Measurements from ENCODE around the gene RADIL. TPM values are rescaled to one million over a fixed set of nuclear protein-coding genes. Genes with fewer than 3 reads are reported as not detected.

Gene RADIL
- total RNA-seq, 1 donor from 2014 or later, result 7.3 TPM

- peak; percentile 42 for DNase-seq
These were observed 90.9 kb downstream of the RADIL start for GRCh38 chr7:4792537-4793126.

DNA sequence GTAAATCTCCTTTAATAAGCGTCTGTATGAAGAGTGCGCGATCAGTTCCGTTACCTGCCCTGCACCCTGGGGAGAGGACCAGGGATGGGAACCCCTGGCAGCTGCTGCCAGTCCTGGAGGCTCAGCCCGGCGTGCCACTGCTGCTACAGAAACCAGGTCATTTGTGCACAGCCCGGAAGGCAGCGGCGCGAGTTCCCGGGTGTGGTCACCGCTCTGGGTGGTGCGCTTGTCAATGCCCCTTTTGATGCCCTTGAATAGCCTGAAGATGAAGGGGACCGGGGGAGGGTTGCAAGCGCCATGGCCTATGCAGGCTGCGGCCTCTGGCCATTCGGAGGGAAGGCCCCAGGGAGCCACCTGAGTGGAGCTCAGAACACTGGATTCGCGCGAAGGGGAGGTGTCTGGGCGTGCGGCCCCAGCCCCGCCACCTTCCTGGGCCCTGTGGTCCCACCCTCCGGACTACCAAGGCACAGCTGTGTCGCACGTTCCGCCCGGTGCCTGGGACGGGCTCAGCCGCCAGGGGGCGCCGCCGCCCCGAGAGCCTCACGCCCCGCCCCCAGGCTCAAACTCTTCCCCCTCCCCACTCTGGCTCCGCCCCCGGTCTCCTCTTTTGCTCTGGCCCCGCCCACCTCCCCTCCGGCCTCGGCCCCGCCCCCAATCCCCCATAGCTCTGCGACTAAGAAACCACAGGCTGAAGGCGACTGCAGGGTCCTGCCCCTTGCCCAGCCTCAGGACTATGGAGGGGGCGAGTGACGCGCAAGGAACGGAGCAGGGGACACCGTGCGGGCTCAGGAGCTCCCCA is 91.6 kb downstream of the RADIL start:
- peak; percentile 87 for DNase-seq

DNA sequence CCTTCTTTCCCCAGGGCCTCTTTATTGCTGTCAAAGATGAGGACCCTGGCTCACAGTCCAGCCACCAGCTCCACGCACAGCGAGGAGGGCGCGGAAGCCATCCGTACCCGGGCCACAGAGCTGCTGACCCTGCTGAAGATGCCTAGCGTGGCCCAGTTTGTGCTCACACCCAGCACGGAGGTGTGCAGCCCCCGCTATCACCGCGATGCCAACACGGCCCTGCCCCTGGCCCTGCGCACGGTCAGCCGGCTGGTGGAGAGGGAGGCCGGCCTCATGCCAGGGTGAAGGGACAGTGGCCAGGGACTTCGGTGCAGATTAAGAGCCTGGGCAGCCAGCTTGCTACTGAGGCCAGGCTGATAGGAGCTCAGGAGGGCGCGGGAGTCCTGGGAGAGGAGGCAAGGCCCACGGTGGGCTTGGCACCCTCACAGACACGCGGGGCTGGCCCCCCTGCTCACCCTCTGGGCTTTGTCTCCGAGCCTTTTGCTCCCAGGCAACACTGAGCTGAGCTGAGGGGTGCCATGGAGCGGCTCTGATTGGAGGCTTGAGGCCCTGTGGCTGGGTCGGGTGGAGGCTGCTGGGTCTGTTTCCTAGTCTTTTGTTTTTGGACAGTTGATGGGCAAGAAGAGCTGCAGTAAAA is 92.3 kb downstream of the RADIL start:
- no peak for DNase-seq

DNA sequence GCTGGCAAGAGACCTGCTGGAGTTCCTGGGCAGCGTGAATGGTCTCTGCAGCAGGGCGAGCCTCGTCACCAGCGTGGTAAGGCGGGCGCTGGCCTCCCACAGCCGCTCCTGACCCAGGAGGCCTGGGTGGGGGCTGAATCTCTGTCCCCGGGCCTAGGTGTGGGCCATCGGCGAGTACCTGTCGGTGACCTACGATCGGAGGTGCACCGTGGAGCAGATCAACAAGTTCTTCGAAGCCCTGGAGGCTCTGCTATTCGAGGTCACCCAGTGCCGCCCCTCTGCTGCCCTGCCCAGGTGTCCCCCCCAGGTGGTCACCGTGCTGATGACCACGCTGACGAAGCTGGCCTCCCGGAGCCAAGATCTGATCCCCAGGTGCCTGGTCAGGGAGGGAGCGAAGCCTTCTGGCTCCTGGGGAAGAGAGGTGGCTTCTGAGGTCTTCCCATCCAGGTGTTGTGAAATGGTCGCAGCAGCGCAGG is 93.0 kb downstream of the RADIL start:
- DNase-seq, result no peak

DNA sequence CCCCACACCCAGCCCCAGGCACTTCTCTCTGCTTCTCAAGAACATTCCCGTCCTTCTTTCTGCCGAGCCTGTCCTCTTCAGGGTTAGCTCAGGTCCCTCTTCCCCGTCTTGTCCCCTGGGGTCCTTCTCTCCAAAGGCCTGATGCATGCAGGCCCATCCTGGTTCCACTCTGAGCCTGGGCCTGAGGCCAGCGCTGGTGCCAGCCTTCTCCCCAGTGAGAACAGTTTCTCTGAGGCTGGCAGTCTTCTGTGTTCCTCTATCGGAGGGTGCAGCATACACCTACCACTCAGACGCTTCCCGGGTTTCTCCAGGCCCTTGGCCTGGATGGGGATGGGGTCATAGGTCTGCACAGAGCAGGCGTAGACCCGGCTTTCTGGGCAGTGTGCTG is 93.4 kb downstream of the RADIL start:
- no peak for DNase-seq

- no peak for DNase-seq
These were observed 94.1 kb downstream of the RADIL start for GRCh38 chr7:4789194-4790077.

DNA sequence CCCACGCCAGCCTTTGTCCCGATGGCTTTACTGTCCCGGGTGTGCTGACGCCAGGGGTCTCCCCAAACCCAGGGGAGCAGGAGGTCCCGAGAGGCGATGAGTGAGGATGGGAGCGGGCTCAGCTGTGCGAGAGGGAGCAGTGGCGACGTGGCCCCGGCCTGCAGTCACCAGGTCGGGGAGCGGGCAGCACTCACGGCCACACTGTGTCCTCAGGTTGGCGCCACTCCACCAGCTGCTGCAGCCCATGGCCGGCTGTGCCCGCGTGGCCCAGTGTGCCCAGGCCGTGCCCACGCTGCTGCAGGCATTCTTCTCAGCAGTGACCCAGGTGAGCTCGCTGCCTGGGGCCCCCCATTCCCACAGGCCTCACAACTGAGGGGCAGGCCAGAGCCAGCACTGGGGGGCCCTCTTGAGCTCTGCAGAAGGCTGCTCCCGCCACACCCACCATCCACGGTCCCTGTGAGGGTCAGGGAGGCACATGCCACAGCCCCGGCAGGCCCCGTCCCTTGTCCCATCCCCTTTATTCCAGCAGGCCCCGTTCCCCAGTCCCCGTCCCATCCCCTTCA is 94.8 kb downstream of the RADIL start:
- DNase-seq, result no peak

DNA sequence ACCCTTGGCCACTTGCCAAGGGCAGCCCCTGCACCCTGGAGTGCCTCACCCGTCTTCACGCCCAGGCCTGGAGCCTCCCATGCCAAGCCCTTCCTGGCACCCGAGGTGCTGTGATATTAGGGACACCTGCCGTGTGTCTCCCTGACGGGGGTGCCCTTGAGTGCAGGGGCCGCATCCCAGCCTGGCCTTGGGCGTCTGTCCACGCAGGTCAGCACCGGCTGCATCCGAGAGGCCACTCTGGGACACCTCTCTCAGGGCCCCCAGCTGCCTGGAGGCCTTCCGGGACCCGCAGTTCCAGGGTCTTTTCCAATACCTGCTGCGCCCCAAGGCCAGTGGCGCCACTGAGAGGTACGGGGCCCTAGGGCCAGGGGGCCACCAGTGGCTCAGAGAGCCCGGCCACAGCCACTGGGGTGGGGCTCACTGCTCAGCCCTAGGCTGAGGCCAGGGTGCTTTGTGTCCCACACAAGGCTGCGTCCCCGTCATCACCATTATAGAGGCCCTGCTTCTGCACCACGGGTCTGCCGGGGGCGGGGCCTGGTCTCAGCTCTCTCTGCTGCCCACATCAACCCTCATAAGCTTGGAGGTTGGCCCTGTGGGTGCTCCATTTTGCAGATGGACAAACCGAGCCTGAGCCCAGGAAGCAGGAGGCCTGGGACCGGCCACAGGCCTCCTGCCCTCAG is 95.4 kb downstream of the RADIL start:
- DNase-seq, result no peak

GRCh38 chr7:4787541-4787940 is 96.0 kb downstream of the RADIL start:
- DNase-seq, result no peak

DNA sequence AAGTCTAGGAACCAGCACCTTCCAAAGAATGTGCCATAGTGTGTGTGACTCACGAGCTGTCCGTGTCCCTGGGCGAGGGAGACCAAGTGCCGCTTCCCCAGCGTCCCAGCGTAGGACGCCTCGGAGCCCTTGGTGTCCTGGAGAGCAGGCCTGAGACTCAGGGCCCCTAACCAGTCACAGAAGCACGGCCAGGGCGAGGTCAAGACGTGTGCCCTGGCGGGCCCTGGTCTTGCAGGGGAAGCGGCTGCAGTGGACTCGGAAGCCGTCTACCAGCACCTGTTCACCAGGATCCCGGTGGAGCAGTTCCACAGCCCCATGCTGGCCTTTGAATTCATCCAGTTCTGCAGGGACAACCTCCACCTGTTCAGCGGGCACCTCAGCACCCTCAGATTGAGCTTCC is 97.5 kb downstream of the RADIL start:
- DNase-seq, result no peak

DNA sequence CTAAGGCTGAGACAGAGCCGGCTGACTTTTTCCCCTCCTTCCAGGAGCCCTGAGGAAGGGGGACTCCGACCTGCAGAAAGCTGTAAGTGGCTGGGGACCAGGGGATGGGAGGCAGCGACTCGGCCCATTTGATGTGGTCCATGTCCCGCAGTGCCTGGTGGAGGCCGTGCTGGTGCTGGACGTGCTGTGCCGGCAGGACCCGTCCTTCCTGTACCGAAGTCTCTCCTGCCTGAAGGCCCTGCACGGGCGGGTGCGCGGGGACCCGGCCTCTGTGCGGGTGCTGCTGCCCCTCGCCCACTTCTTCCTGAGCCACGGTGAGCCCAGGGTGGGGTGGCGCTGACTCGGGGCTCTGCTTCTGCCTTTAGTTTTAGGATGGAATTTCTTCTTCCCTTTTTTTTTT is 98.1 kb downstream of the RADIL start:
- DNase-seq, result no peak

DNA sequence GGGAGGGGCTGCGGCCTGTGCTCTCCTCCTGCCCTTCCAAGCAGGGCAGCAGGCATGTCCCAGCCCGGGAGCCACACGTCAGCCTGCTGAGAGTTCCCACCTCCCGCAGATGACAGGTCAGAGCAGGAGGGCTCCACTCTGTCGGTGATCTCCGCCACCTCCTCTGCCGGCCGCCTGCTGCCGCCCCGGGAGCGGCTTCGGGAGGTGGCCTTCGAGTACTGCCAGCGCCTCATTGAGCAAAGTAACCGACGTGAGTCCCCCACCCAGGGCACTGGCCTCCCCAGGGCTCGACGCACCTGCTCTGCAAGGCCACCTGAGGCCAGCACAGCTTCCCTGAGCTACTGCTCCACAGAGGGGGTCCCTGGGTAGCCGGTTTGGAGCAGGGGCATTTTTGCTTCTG is 98.7 kb downstream of the RADIL start:
- no peak for DNase-seq

- DNase-seq, result no peak
These were observed 99.7 kb downstream of the RADIL start for GRCh38 chr7:4783762-4784351.

DNA sequence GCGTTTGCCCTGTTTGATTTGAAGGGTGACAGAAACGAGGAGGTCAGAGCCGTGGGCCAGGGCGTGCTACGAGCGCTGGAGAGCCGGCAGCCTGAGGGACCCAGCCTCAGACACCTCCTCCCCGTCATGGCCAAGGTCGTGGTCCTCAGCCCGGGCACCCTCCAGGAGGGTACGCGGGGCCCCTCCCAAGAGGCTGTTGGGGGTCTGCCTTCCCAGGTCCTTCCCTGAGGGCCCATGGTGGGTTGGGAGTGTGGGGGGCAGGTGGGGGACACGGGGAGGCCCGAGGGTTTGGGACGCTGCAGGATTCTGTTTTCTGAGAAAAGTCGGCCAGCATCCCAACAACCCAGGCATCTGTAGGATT is 100.2 kb downstream of the RADIL start:
- no peak for DNase-seq

GRCh38 chr7:4782333-4783291 is 100.9 kb downstream of the RADIL start:
- DNase-seq, result no peak

DNA sequence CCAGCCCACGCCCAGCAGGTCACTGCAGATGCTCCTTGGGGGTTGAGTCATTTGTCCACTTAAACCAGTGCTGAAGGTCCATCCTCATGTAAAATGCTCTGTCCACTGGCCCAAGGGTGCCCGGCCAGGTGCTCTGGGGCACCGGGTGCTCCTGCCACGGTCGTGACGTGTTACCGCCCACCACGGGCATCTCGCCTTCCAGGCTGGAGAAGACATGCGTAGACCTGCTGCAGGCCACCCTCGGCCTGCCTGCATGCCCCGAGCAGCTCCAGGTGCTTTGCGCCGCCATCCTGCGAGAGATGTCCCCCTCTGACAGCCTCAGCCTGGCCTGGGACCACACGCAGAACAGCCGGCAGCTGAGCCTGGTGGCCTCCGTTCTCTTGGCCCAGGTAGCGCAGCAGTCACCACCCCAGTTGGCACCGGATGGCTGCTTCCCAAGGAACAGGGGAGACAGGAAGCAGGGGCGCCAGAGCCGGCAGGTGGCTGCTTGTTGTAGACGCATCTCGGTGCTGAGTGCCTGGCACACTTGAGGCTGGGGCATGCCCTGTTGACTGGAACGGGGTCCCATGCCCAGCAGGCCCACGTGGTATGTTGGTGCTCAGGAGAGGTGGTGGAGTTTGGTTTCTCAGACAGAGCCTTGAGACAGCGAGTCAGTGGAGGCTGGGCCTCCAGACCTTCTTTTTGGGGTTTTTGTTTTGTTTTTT is 102.0 kb downstream of the RADIL start:
- no peak for DNase-seq

DNA sequence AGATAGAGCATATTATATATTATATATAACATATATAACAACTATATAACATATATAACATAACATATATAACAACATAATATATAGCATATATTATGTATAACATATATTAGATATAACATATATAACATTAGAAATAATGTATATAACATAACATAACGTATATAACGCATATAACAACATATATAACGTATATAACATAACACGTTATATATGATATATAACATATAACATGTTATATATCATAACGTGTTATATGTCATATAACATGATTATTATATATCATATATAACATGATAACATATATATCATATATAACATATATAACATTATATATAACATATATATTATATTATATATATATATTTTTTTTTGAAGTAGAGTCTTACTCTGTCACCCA is 104.4 kb downstream of the RADIL start:
- no peak for DNase-seq

GRCh38 chr7:4775848-4776623 is 107.5 kb downstream of the RADIL start:
- peak; percentile 29 for DNase-seq

Data from tongue (tissue), 2 donors.